Hepatocyte (in vitro differentiated cells): ENCODE results near the gene MORC1. TPM values are rescaled to one million over a fixed set of nuclear protein-coding genes. Genes with fewer than 3 reads are reported as not detected.

Source experiments
- DNase-seq: peaks from one replicate; pipeline ENCODE4 v3.0.0-alpha.2; 2016; ENCODE audit warnings: low spot score
- H2AFZ ChIP-seq: fragments of 200-600 bp; sonication (generic); 2 replicates; pipeline ENCODE4 v1.6.0; 2016; ENCODE audit warnings: antibody characterized with exemption, mild to moderate bottlenecking
- H3K27ac ChIP-seq: fragments of 200-600 bp; sonication (generic); 2 replicates; pipeline ENCODE4 v1.5.1; 2016; ENCODE audit warnings: mild to moderate bottlenecking
- H3K27me3 ChIP-seq: fragments of 200-600 bp; sonication (generic); 2 replicates; pipeline ENCODE4 v1.6.1; 2016
- H3K36me3 ChIP-seq: fragments of 200-600 bp; sonication (generic); replicated peaks from 2 replicates; pipeline ENCODE4 v1.5.1; 2016; ENCODE audit warnings: low read depth; ENCODE audit not compliant: insufficient read depth
- H3K4me1 ChIP-seq: fragments of 200-600 bp; sonication (generic); 2 replicates; pipeline ENCODE4 v1.5.1; 2016; ENCODE audit warnings: mild to moderate bottlenecking, moderate library complexity; ENCODE audit not compliant: insufficient read depth
- H3K4me2 ChIP-seq: fragments of 200-600 bp; sonication (generic); 2 replicates; pipeline ENCODE4 v1.6.0; 2016
- H3K4me3 ChIP-seq: fragments of 200-600 bp; sonication (generic); 2 replicates; pipeline ENCODE4 v1.5.1; 2016; ENCODE audit warnings: mild to moderate bottlenecking
- H3K79me2 ChIP-seq: fragments of 200-600 bp; sonication (generic); 2 replicates; pipeline ENCODE4 v1.6.0; 2017; ENCODE audit warnings: mild to moderate bottlenecking
- H3K9me2 ChIP-seq: fragments of 200-600 bp; sonication (generic); replicated peaks from 2 replicates; pipeline ENCODE4 v1.6.0; 2017; ENCODE audit warnings: mild to moderate bottlenecking; ENCODE audit not compliant: insufficient read depth
- H3K9me3 ChIP-seq: fragments of 200-600 bp; sonication (generic); 2 replicates; pipeline ENCODE4 v1.5.1; 2016; ENCODE audit warnings: low read depth, mild to moderate bottlenecking
- H4K20me1 ChIP-seq: fragments of 200-600 bp; sonication (generic); 2 replicates; pipeline ENCODE4 v1.6.0; 2016; ENCODE audit warnings: mild to moderate bottlenecking; ENCODE audit not compliant: insufficient read depth, poor library complexity, severe bottlenecking
- CTCF ChIP-seq: fragments of 200-600 bp; sonication (generic); IDR thresholded peaks from 2 replicates; pipeline ENCODE4 v1.5.1; 2016; ENCODE audit warnings: antibody characterized with exemption, mild to moderate bottlenecking; ENCODE audit not compliant: poor library complexity
- EZH2 ChIP-seq: fragments of 200-600 bp; sonication (generic); IDR thresholded peaks from 2 replicates; pipeline ENCODE4 v1.6.1; 2016; ENCODE audit warnings: antibody characterized with exemption, mild to moderate bottlenecking, borderline replicate concordance
- EZH2phosphoT487 ChIP-seq: fragments of 200-600 bp; sonication (generic); IDR thresholded peaks from one replicate; pipeline ENCODE4 v1.6.1; 2018; ENCODE audit warnings: antibody characterized with exemption, mild to moderate bottlenecking, low read depth, moderate library complexity; ENCODE audit not compliant: unreplicated experiment, severe bottlenecking
- WGBS: methylation state at CpG from one replicate; pipeline ENCODE4 v1.1.6; 2016; ENCODE audit warnings: low lambda C conversion rate; ENCODE audit errors: missing lambda C conversion rate; 5-methylcytosine and 5-hydroxymethylcytosine counted together
- polyA plus RNA-seq: library from polyadenylated mRNA; unstranded; fragments of >200 nt; fragmentation: Nextera tagmentation; extraction: Ambion mirVana; gene quantifications from 2 replicates; pipeline ENCODE4 v1.2.1, GENCODE V29; 2016
- total RNA-seq: library from RNA; depleted of rRNA; stranded (reverse); fragments of >200 nt; gene quantifications from 2 replicates; pipeline ENCODE4 v1.2.3, GENCODE V29; 2014

Gene MORC1
- total and polyA plus RNA-seq, 2 experiments from 2014 or later = 2.8 to 6.7 TPM

GRCh38 chr3:108998436-108998835 is 119.5 kb downstream of the MORC1 start:
- H4K20me1 ChIP-seq = no peaks in the 10 kb centered on the region
- H3K36me3 ChIP-seq = no peaks in the 10 kb centered on the region
- H3K4me1 ChIP-seq = no peaks in the 10 kb centered on the region
- no peaks in the 10 kb centered on the region for H3K27me3 ChIP-seq
- no peaks in the 10 kb centered on the region for H3K9me3 ChIP-seq
- H3K4me2 ChIP-seq = no peak overlapping the region
- DNase-seq = no peak
- H3K27ac ChIP-seq = no peak overlapping the region
- no peak overlapping the region for H2AFZ ChIP-seq
- WGBS = 78% methylated on average over 3 of the region's 3 CpGs
- no peak for TF ChIP-seq EZH2
- TF ChIP-seq CTCF = no peak
- TF ChIP-seq EZH2phosphoT487 = no peak
- H3K9me2 ChIP-seq = no peaks in the 10 kb centered on the region
- H3K79me2 ChIP-seq = no peaks in the 10 kb centered on the region
- H3K4me3 ChIP-seq = no peak overlapping the region

- 5% methylated on average over 1 of the region's 1 CpG for WGBS
- H3K9me2 ChIP-seq = no peaks in the 10 kb centered on the region
- H3K27me3 ChIP-seq = no peaks in the 10 kb centered on the region
- no peak overlapping the region for H3K4me3 ChIP-seq
- no peaks in the 10 kb centered on the region for H4K20me1 ChIP-seq
- no peaks in the 10 kb centered on the region for H3K79me2 ChIP-seq
- H3K4me1 ChIP-seq = no peaks in the 10 kb centered on the region
- TF ChIP-seq EZH2phosphoT487 (no peak), EZH2 (no peak), CTCF (no peak)
- H2AFZ ChIP-seq = no peak overlapping the region
- no peak overlapping the region for H3K4me2 ChIP-seq
- H3K36me3 ChIP-seq = no peaks in the 10 kb centered on the region
- no peak overlapping the region for H3K27ac ChIP-seq
- DNase-seq = no peak
- no peaks in the 10 kb centered on the region for H3K9me3 ChIP-seq
Measured at GRCh38 chr3:108985844-108986243, 132.1 kb downstream of the MORC1 start.

GRCh38 chr3:108983051-108983450 is 134.9 kb downstream of the MORC1 start:
- H3K27ac ChIP-seq = no peak overlapping the region
- H3K9me2 ChIP-seq = no peaks in the 10 kb centered on the region
- whole genome bisulfite sequencing = 100% methylated on average over 1 of the region's 1 CpG
- no peaks in the 10 kb centered on the region for H3K4me1 ChIP-seq
- H3K9me3 ChIP-seq = no peaks in the 10 kb centered on the region
- H3K36me3 ChIP-seq = no peaks in the 10 kb centered on the region
- H4K20me1 ChIP-seq = no peaks in the 10 kb centered on the region
- no peaks in the 10 kb centered on the region for H3K27me3 ChIP-seq
- no peak overlapping the region for H3K4me2 ChIP-seq
- TF ChIP-seq EZH2phosphoT487 (no peak), EZH2 (no peak), CTCF (no peak)
- H2AFZ ChIP-seq = no peak overlapping the region
- no peak for DNase-seq
- no peaks in the 10 kb centered on the region for H3K79me2 ChIP-seq
- no peak overlapping the region for H3K4me3 ChIP-seq

GRCh38 chr3:108976058-108976457 is 141.9 kb downstream of the MORC1 start:
- TF ChIP-seq EZH2phosphoT487 = no peak
- no peak for TF ChIP-seq CTCF
- TF ChIP-seq EZH2 = no peak
- H3K36me3 ChIP-seq = no peaks in the 10 kb centered on the region
- H3K27ac ChIP-seq = no peak overlapping the region
- H3K9me2 ChIP-seq = no peaks in the 10 kb centered on the region
- no peaks in the 10 kb centered on the region for H3K27me3 ChIP-seq
- H3K79me2 ChIP-seq = no peaks in the 10 kb centered on the region
- no peaks in the 10 kb centered on the region for H3K4me1 ChIP-seq
- no peak overlapping the region for H2AFZ ChIP-seq
- no peak overlapping the region for H3K4me2 ChIP-seq
- no peak overlapping the region for H3K4me3 ChIP-seq
- whole genome bisulfite sequencing = 78% methylated on average over 2 of the region's 2 CpGs
- H3K9me3 ChIP-seq = no peaks in the 10 kb centered on the region
- DNase-seq = no peak
- H4K20me1 ChIP-seq = no peaks in the 10 kb centered on the region
